GM12872 (cell line): ENCODE measurements around the gene TTLL12.

Experiments used
- CTCF ChIP-seq: IDR thresholded peaks from 3 replicates; pipeline ENCODE4 v1.5.1; 2011; ENCODE audit warnings: low read depth, mild to moderate bottlenecking, low read length, moderate library complexity; ENCODE audit not compliant: insufficient read depth

The TTLL12 gene

GRCh38 chr22:43230971-43231723 lies 44.2 kb upstream of the TTLL12 start:
- peak; percentile 96 for TF ChIP-seq CTCF

- TF ChIP-seq CTCF = no peak
Observed at GRCh38 chr22:43230571-43230970, 43.6 kb upstream of the TTLL12 start.

- no peak for TF ChIP-seq CTCF
Observed at GRCh38 chr22:43228863-43229262, 41.9 kb upstream of the TTLL12 start.

GRCh38 chr22:43228330-43228729 lies 41.4 kb upstream of the TTLL12 start:
- peak; percentile 39; the same call in 2 of the 3 replicates for TF ChIP-seq CTCF

- no peak for TF ChIP-seq CTCF
Observed at GRCh38 chr22:43227239-43227630, 40.3 kb upstream of the TTLL12 start.

- no peak for TF ChIP-seq CTCF
Observed at GRCh38 chr22:43226377-43227238, 39.7 kb upstream of the TTLL12 start.

- TF ChIP-seq CTCF = no peak
Observed at GRCh38 chr22:43225609-43226008, 38.7 kb upstream of the TTLL12 start.
